ENCODE measurements around the gene CCL15. TPM values are rescaled to one million over a fixed set of nuclear protein-coding genes. Genes with fewer than 3 reads are reported as not detected.
A peak's percentile ranks its signal among the peaks of the same experiment; 100 is the strongest.

The CCL15 gene
- total RNA-seq, 1 donor from 2014 or later = not detected

DNA sequence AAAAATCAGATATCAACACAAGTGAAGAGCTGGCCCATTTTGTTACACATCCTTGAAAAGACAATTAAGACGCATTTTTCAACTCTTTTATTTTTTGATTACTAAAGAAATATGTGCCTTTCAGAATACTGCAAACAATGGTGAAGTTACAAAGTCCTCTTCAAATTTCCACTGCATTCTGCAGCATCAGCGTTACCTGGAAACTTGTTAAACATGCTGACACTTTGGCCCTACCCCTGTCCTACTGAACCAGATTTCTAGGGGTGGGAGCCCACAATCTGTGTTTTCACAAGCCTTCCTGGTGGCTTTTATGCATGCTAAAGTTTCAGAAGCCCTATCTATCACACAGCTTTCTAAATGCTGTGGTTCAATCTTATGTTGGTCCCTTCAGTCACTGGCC is 10.3 kb downstream of the CCL15 start:
- Mint-ChIP-seq H3K27ac (peak overlapping the region; percentile 84), H3K4me1 (ENCODE audit: low read depth) (peaks cover 7% of the 10 kb centered on the region), H3K27me3 (no peaks in the 10 kb centered on the region), H3K36me3 (ENCODE audit: insufficient read depth) (no peaks in the 10 kb centered on the region), H3K4me3 (ENCODE audit: low read depth) (no peak overlapping the region), H3K9me3 (ENCODE audit: low read depth) (peaks cover 16% of the 10 kb centered on the region)
- TF ChIP-seq, protein P1, sequence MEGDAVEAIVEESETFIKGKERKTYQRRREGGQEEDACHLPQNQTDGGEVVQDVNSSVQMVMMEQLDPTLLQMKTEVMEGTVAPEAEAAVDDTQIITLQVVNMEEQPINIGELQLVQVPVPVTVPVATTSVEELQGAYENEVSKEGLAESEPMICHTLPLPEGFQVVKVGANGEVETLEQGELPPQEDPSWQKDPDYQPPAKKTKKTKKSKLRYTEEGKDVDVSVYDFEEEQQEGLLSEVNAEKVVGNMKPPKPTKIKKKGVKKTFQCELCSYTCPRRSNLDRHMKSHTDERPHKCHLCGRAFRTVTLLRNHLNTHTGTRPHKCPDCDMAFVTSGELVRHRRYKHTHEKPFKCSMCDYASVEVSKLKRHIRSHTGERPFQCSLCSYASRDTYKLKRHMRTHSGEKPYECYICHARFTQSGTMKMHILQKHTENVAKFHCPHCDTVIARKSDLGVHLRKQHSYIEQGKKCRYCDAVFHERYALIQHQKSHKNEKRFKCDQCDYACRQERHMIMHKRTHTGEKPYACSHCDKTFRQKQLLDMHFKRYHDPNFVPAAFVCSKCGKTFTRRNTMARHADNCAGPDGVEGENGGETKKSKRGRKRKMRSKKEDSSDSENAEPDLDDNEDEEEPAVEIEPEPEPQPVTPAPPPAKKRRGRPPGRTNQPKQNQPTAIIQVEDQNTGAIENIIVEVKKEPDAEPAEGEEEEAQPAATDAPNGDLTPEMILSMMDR (IDR thresholded peaks at IDR 0.05; ENCODE audit: unreplicated experiment) = no peak
- DNase-seq (ENCODE audit: low spot score, unreplicated experiment) = no peak

DNA sequence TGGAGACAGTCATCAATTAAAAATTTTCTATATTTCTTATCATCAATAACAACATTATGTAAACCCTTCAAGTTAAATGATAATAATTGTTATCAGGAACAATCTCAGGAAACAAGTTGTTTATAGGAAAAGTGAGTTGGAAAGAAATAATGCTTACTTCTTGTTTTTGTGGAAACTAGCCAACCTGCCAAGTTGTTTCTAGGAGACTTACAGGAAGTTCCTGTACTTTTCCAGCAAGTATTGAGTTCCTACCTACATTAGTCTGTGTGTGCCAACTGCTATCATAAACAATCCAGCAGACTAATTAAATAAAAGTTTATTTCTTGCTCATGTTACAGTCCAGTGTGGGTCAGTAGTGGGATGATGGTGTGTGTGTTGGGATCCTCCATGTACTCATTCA is 13.2 kb downstream of the CCL15 start:
- H3K36me3 Mint-ChIP-seq (ENCODE audit: insufficient read depth) = no peaks in the 10 kb centered on the region
- TF ChIP-seq, protein P1 (IDR thresholded peaks at IDR 0.05; ENCODE audit: unreplicated experiment) = no peak
- H3K27me3 Mint-ChIP-seq = no peaks in the 10 kb centered on the region
- peaks cover 6% of the 10 kb centered on the region for H3K9me3 Mint-ChIP-seq (ENCODE audit: low read depth)
- H3K27ac Mint-ChIP-seq = no peak overlapping the region
- no peak overlapping the region for H3K4me3 Mint-ChIP-seq (ENCODE audit: low read depth)
- DNase-seq (ENCODE audit: low spot score, unreplicated experiment) = no peak
- peaks cover 7% of the 10 kb centered on the region for H3K4me1 Mint-ChIP-seq (ENCODE audit: low read depth)

DNA sequence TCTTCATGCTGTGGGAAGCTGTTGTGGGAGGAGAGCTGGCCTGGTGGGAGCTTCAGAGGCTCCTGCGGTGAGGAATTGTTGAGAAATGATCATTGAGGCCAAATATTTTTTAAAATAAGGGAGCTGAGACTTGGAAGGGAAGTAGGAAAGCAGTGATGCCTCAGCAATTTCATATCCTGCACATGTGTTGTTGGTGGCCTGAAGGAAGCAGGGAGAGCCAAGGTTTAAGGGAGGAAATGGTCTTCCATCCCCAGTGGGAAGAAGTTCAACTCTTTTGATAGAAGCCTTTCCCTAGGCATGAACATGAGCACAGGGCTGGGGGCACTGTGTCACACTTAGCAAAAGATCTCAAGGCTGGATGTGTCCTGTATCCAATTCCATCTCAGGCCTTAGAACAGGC is 14.7 kb downstream of the CCL15 start, which contains the start of gene CCL14:
CCL14 (minus strand) TSS at position 87 of the 400 bp plus-strand sequence; CDS start at position 7, 80 bp downstream.
- H3K36me3 Mint-ChIP-seq (ENCODE audit: insufficient read depth) = no peaks in the 10 kb centered on the region
- H3K27ac Mint-ChIP-seq = no peak within 1 kb of the TSS
- peaks cover 6% of the 10 kb centered on the region for H3K9me3 Mint-ChIP-seq (ENCODE audit: low read depth)

DNA sequence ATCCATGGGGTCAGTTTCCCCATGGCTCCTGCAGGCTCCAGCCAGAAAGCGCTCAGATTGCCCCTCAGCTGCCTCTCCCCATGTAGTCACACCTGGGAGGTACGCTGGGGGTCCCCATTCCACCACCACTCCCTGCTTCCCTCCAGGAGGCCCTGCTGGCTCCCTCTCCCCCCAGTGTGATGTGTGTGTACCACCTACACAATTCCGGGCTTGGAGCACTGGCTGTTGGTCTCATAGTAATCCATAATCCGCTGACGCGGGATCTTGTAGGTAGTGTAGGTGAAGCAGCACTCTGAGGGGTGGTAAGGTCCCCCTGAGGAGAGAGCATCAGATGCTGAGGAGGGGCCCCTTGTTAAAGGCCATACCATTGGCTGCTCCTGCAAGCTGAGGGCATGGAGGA is 17.2 kb downstream of the CCL15 start:
- Mint-ChIP-seq H3K27ac (no peak overlapping the region), H3K27me3 (no peaks in the 10 kb centered on the region), H3K9me3 (ENCODE audit: low read depth) (peaks cover 6% of the 10 kb centered on the region), H3K4me3 (ENCODE audit: low read depth) (no peak overlapping the region), H3K4me1 (ENCODE audit: low read depth) (peaks cover 10% of the 10 kb centered on the region), H3K36me3 (ENCODE audit: insufficient read depth) (no peaks in the 10 kb centered on the region)
- no peak for DNase-seq (ENCODE audit: low spot score, unreplicated experiment)
- TF ChIP-seq, protein P1 (IDR thresholded peaks at IDR 0.05; ENCODE audit: unreplicated experiment) = no peak

More for the DNA sequence above, 14.7 kb downstream of the CCL15 start, which contains the start of gene CCL14:
- H3K4me3 Mint-ChIP-seq (ENCODE audit: low read depth) = no peak within 1 kb of the TSS
- TF ChIP-seq, protein P1 (IDR thresholded peaks at IDR 0.05; ENCODE audit: unreplicated experiment) = no peak
- H3K27me3 Mint-ChIP-seq = no peaks in the 10 kb centered on the region
- peaks cover 12% of the 10 kb centered on the region for H3K4me1 Mint-ChIP-seq (ENCODE audit: low read depth)
- no peak for DNase-seq (ENCODE audit: low spot score, unreplicated experiment)

DNA sequence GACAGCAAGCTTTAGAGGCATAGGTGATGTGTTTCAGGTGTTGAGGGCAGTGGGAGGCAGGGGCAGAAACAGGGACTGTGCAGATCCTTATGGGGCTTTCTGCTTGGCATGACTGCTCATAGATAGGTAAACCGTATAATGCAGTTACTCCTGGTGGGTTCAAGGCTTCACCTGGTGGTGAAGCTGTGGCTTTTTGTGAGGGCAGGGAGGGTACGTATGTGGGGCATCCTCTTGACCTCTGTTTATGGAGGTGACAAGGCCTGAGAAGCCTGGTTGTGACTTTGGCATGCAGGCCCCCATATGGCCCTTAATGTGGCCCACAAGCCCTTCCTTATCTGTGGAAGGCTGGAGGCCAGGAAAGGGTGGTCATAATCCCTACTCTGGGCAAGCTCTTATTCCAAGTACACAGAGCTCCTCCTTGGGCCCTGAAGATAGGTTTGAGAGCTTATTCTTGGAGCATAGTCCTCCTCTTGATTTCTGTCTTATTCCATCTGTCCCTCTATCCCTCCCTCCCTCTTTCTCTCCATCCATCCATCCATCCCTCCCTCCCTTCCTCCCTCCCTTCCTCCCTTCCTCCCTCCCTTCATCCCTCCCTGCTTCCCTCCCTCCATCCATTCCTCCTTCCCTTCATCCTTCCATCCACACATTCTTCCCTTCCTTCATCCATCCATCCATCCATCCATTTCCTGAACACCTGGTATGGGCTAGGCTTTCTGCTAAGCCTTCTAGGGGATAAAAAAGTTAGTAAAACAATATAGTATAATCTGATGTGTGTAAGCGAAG is 18.8 kb downstream of the CCL15 start:
- H3K4me3 Mint-ChIP-seq (ENCODE audit: low read depth) = no peak overlapping the region
- H3K36me3 Mint-ChIP-seq (ENCODE audit: insufficient read depth) = no peaks in the 10 kb centered on the region
- no peaks in the 10 kb centered on the region for H3K27me3 Mint-ChIP-seq
- no peak overlapping the region for H3K27ac Mint-ChIP-seq
- H3K9me3 Mint-ChIP-seq (ENCODE audit: low read depth) = no peaks in the 10 kb centered on the region
- DNase-seq (ENCODE audit: low spot score, unreplicated experiment) = no peak
- TF ChIP-seq, protein P1 (IDR thresholded peaks at IDR 0.05; ENCODE audit: unreplicated experiment) = no peak
- H3K4me1 Mint-ChIP-seq (ENCODE audit: low read depth) = peaks cover 12% of the 10 kb centered on the region
